Effector CD4-positive, alpha-beta T cell (primary cell): ENCODE data around the gene DGKI.
"Not testable (repeated sequence)": the region's sequence is repeated elsewhere in the genome, so short reads cannot be mapped to it uniquely, and the experiment has no call there.

ENCODE experiments used
- DNase-seq: peaks from one replicate; pipeline ENCODE4 v3.0.0-alpha.2; 2020

The DGKI gene

DNA sequence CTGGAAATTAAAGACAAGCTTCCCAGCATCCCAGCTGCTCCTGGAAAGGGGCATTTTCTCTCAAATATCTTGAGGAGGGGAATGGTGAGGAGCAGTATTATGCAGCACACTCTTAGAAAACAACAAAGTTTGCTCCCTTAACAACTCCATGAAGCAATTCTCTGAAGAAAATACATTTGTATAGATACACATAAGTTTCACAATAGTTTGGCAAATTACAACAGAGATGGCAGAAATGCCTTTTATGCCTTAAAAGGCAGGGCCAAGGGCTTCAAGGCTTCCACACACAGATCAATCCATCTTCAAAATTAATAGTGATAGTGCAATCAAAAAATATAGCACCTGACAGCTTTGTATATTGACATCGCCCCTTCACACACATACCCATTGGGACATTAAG is 12.2 kb downstream of the DGKI start:
- DNase-seq = no peak

DNA sequence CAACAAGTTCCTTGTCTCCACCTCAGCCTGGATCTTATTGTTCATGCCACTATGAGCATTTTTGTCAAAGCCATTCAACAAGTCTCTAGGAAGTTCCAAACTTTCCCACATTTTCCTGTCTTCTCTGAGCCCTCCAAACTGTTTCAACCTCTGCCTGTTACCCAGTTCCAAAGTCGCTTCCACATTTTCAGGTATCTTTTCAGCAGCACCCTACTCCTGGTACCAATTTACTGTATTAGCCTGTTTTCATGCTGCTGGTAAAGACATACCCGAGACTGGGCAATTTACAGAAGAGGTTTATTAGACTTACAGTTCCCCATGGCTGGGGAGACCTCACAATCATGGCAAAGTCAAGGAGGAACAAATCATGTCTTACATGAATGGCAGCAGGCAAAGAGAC is 13.8 kb downstream of the DGKI start:
- not testable (repeated sequence) for DNase-seq

DNA sequence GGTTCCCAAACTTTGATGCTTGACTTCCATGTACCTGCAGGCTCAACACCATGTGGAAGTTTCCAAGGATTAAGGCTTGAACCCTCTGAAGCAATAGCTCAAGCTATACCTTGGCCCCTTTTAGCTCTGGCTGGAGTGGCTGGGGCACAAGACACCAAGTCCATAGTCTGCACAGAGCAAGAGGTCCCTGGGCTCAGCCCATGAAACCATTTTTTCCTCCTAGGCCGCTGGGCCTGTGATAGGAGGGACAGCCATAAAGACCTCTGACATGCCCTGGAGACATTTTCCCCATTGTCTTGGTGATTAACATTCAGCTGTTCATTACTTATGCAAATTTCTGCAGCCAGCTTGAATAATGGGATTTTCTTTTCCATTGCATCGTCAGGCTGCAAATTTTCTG is 14.4 kb downstream of the DGKI start:
- DNase-seq = no peak

DNA sequence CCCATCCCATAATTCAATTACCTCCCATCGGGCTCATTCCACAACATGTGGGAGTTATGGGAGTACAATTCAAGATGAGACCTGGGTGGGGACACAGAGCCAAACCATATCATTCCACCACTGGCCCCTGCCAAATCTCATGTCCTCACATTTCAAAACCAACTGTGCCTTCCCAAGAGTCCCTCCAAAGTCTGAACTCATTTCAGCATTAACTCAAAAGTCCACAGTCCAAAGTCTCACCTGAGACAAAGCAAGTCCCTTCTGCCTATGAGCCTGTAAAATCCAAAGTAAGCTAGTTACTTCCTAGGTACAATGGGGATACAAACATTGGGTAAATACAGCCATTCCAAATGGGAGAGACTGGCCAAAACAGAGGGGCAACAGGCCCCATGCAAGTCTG is 15.2 kb downstream of the DGKI start:
- not testable (repeated sequence) for DNase-seq

DNA sequence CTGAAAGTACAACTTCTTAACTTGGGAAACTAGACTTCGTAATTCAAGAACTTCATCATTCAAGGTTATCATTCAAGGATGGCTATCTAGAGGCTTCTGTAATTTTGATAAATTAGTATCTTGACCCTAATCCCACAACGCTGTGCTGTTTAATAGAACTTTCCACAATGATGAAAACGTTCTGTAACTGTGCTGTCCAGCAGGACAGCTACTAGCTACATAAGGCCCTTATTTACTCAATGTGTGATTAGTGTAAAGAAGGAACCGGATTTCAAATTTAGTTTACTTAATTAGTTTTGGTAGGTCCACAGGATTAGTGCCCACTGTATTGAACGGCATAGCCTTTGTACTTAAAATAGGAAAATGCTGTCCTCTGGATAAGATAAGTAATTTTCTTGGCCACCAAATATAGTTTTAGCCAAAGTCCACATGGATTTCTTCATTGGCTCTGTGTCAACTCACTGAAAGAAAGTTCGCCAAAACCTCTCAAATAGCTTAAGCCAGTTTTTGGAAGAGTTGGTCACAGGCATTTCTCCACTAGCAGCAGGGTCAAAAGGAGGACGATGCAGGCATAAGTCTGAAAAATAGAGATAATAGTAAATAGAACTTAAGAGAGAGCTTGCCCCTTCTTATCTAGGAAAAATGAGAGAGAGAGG is 17.3 kb downstream of the DGKI start:
- DNase-seq = no peak

DNA sequence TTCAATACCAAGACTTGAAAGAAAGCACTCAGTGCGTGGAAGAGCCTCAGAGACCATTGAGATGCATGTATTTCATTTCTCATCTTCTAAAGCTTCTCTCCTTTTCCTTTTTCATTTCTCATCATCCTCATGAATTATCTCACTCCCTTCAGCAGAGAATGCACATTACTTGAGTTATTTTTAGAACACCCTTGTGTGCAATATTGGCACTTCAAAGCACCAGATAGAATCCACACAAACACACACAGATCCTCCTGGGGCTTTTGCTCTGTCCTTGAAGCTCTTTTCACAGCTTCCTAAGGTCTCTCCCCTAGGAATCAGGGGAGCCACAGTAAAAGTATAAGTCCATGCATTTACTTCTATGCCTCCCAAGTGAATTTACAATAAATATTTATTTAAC is 18.3 kb downstream of the DGKI start:
- no peak for DNase-seq

DNA sequence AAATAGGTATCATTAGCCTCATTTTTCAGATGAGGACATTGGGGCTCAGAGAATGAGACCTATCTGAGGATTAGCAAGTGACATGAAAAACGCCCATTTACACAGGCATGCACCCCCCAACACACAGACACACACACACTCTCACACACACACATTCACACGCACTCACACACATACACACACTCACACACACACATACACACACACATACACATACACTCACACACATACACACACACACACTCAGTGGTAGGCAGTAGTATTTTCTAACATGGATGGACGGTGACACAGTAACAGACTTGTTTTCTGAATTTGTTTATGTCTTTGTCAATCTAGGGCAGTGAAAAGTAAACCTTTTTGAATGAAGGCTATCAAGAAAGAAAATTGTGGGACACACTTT is 21.3 kb downstream of the DGKI start:
- DNase-seq = no peak

DNA sequence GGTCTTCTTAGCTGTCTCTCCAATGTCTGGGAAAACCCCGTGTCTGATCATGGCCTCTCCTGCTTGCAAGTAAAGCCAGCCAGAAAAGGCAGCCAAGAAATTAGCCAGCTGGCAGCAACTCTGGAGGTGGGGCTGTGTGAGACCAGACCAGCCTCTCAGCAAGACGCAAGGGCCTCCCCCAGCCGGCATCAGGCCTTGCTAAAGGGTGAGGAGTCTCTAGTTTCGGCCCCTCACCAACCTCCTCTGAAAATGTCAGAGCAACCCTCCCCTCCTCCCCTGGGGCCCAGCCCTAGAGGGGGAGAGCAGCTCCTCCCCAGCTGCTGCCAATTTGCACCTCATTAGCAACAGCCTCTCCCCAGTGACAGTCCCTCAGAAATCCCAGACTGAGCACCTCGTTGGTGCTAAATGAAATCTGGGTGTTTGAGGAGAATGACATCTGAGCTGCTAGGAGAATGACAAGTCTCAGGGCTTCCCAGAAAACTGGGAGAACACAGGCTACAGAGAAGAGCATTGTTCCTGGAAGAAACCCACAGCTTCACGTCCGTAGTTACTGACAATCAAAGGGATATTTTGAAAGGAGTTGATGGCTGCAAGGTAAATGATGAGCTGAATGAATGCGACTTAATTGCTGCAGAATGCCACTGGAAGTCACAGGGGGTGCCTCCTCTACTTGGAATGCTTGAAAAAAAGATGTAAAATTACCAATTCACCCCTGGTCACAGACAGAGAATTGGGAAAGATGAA is 25.9 kb downstream of the DGKI start:
- DNase-seq = no peak

DNA sequence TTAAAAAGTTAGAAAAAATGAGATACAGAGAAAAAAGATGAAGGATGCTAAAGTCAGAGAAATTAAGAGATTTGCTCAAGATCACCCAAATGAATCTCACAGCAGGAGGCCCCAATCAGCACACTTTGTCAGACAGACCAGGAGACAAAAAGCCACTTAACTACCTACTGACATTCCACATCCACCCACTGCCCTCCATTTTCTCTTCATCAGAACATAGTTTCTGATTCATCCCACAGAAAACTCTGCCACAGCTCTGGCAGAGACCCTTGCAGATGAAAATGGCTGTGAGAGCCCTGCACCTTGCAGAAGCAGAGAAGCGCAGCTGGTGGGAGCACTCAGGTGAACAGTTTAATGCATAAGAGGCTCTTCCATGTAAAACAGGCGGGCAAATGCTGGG is 26.6 kb downstream of the DGKI start:
- DNase-seq = no peak

DNA sequence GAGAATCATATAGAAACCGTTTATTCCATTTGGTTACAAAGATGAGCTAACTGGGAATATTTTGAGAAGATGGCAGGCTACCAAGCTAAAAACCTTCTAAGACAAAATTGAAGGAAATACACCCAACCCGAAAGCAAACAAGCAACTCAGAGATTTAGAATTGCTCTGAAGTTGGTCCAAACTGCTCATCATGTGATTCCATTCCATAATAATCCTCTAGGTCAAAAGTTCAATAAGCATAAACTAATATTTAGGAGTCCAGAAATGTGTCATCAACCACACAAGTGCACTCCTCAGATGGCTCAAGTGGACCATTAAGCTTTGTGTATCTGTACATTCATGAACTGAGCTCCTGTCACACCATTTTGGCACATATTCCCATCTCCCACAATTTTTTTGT is 28.7 kb downstream of the DGKI start:
- DNase-seq = no peak

DNA sequence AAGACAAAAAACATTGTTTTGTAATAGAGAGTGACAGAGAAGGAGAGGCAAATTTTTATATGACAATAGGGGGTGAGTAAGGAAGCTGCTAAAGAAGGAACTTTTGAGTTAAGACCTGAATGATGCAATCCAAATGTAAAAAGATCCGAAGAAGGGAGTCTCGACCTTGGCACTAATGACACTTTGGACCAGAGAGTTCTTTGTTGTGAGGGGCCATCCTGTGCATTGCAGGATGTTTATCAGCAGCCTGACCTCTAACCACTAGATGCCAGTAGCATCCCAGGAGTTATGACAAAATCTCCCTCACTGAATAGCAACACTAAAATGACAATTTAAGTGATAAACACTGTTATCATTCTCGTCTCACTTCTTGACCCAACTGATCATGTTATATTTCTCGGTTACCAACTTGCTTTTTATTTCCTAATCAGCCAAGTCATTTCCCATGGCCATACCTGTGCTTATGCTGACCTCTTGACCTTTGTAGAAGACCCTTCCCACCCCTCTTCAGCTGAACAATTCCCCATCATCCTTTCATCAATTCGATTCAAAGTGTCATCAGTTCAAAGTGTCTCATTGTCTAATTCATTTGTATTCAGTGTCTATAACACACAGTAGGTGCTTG is 30.0 kb downstream of the DGKI start:
- DNase-seq = no peak

DNA sequence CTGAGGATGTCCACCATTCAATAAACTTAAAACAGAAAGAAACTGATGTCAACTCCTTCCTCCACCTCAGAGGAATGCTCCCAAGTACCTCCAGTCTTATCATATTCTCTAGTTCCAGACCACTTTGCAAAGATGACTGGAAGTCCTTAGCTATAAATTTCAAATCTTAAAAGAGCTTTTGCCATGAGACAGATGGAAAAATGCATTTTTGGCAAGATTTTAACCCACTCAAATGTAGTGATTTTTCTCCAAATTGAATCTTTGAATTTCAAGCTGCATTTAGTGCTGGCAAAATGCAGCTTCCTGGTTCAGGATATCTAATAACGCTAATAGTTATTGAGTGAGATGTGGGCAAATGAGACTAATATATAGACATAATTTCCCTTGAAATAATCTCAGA is 33.2 kb downstream of the DGKI start:
- DNase-seq = no peak

DNA sequence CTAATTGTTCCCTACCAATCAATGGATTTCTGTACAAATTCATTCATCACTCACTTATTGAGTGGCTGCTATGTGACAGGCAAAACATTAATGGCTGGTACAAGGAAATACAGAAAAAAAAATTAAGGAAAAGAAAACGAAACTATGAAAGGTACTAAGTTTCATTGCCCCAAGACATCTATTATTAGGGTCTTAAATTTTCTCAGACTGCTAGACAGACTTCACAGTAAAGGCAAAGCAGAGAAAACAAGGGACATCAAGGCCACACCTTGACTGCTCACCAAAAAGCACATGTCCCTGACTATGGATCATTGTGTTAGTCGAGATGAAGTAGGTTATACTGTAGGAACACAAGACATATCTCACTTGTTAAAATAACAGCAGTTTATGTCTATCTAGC is 36.5 kb downstream of the DGKI start:
- no peak for DNase-seq

DNA sequence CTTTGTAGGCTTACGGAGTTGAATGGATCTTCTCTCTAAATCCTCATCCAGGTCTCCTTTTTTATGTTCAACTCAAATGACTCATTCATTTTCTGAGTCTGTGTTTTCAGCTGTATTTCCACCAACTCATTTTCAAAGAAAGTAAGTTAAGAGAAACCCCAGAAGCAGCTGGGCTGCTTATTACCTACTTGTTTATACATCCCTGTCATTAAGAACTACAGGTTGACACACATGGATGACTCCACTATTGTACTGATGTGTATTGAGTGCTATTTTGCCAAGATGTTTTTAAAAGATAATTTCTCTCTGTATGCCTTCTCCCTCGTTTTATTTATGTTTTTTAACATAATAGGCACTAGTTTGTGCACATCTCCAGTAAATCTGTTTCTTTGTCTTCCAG is 41.9 kb downstream of the DGKI start:
- DNase-seq = no peak

DNA sequence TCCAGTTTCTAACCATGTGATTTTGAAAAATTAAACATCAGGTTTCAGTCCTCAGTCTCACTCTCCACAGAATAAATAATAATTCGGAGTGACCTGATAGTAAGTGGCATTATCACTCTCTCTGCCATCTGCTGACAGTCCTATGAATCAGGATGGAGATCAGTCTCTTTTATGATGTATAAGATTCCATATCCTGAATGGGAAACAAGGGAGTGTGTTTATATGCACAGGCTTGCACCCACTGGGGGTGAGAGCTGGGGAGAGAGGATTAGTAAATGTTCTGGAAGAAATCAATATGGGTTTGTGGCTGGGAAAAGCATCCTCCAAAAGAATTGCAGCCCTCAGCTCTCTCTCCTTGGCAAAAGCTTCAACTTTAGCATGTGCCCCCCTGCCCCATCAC is 45.3 kb downstream of the DGKI start:
- no peak for DNase-seq

DNA sequence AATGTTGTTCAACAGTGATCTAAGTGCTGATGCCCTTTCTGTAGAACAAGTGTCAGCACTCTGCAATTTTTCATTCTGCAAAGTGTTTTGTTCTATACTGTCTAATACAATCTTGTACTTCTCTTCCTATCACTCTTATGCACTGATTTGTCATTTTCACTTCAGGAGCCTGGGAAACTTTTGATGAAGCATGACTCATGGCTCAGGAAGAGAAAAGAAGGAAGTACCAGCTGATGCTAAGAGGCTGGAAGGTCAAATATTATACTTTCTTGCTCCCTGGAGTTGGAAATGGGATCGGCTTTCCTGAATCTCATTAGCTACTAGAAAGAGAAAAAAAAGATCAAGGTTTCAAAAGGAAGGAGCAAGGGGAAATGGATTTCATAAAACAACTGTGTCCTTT is 45.8 kb downstream of the DGKI start:
- DNase-seq = no peak

DNA sequence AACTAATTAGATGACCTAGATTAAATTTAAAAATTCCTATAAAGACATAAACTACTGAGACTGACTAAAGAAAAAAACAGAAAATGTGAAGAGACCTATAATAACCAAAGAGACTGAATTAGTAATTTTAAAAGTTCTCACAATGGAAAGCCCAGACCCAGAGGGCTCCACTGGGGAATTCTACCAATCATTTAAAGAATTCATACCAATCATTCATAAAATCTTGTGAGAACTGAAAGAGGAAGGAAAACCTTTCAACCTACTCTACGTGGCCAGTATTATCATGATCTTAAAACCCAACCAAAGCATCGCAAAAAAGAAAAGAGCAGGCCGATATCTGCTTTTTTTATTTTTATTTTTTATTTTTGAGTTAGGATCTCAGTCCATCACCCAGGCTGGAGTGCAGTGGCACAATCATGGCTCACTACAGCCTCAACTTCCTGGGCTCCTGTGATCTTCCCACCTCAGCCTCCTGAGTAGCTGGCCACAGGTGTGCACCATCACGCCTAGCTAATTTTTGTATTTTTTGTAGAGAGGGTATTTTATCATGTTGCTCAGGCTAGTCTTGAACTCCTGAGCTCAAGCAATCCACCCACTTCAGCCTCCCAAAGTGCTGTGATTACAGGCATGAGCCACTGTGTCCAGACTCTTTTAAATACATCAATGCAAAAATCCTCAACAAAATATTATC is 48.6 kb downstream of the DGKI start:
- no peak for DNase-seq

DNA sequence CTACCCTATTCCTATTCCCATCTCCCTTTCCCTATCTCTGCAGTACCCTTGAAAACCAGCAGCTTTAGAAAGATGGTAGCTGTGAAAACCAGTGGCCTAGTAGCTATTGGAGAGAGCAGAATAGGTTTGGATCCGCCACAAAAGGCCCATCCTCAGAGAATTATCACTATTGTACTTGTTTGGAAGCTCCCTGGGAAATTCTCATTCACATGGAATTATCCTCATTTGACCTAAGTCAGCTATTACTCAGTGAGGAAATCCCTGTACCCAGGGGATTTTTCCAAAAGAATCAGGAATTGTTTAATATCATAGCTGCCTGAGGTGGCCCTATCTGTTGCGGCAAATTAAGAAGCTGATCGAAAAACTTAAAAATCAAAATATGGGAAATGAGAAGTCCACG is 51.6 kb downstream of the DGKI start:
- DNase-seq = no peak

DNA sequence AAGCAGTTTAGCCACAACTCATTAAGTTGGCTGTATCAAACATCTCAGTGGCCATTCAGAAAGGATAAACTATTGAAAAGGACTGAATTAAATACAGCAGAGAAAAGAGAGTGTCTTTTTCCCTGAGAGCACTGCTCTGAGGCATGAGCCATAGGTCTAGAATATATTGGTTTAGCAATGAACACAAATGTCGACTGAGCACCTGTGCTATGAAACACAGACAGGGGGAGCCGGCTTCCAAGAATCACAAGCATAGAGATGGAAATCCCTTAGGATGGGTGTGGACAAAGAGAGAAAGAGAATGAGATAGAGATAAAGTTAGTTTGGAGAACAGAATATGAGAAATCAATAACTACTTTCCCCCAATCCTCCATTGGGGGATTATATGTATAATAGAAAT is 54.8 kb downstream of the DGKI start:
- DNase-seq = no peak

DNA sequence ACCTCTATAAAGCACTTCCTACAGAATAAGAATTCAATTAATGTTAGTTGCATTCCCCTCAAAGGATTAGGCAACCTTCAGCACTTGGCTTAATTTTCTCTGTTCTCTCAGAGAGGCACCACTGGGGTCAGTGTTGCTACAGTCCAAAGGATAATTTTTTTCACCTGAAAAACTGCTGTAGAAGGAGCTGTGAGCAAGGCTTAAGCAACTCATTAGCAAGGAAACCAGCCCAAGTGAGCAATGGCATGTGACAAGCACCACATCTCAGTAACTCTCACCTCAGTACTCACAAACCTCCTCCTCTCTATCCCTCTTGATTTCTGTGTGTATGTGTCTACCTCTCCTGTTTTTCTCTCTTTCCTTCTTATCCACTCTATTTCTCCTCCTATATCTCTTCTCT is 55.9 kb downstream of the DGKI start:
- DNase-seq = no peak

DNA sequence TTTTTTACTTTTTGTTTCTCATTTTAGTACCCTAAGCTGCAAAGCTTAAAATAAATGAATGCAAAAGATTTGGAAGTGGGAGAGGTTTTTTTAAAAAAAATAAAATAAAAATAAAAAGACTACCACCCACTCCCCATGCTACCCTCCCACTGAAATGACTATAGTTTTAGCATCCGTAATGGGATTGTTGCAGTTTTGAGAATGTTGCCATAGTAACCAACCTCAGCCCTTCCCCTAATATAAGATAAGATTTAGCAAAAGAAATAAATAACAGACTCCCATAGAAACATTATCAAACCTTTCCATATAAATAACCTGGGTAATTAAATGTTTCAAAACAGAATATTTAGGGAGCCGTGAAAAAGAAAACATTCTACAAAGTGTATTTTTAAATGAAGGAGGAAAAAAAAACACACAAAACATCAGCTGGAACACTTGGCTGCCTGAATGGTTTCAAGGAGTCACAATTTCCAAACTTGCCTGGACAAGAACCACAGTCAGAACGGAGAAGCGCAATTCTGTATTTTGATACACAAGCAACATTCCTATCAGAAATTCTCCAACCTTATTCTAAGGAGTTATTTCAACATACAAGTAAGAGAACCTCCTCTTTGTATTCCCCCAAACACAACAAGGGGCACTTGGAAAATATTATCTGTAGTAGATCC is 57.4 kb downstream of the DGKI start:
- no peak for DNase-seq

DNA sequence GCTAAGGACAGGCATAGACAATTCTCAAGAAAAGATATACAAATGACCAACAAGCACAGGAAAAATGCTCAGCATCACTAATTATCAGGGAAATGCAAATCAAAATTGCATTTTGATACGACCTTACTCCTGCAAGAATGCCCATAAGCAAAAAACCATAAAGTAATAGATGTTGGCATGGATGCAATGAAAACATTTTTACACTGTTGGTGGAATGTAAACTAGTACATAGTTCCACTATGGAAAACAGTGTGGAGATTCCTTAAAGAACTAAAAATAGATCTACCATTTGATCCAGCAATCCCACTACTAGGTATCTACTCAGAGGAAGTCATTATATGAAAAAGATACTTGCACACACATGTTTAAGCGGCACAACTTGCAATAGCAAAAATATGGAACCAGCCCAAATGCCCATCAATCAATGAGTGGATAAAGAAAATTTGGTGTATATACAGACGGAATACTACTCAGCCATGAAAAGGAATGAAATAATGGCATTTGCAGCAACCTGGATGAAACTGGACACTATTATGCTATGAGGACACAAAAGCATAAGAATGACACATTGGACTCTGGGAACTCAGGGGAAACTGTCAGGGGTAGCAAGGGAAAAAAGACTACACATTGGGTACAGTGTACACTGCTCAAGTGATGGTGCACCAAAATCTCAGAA is 59.3 kb downstream of the DGKI start:
- DNase-seq = no peak

DNA sequence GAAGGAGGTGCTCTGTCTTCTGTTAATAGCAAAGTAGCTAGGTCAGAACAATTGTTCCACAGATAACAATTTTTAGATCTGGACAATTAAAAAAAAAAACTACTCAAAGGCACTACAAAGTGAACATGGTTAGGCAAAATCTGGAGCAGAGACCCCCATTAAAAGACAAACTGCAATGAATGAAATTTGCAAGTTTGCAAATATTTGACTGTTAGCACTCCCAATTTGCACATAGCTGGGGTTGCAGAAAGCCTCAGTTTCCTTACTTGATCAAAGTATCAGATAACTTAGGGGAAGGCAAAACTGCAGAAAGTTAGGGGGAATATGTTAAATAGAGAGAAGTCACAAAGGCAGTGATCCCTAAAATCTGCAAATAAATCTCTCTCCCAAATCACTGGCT is 68.3 kb downstream of the DGKI start:
- DNase-seq = no peak
